Hematopoietic multipotent progenitor cell treated with erythropoietin and hydrocortisone succinate and interleukin-3 and kit ligand, for 8 days (in vitro differentiated cells): ENCODE data around the gene ILF3.

ENCODE experiments used
- DNase-seq: peaks from one replicate; pipeline ENCODE4 v3.0.0-alpha.2; 2015

The ILF3 gene

DNA sequence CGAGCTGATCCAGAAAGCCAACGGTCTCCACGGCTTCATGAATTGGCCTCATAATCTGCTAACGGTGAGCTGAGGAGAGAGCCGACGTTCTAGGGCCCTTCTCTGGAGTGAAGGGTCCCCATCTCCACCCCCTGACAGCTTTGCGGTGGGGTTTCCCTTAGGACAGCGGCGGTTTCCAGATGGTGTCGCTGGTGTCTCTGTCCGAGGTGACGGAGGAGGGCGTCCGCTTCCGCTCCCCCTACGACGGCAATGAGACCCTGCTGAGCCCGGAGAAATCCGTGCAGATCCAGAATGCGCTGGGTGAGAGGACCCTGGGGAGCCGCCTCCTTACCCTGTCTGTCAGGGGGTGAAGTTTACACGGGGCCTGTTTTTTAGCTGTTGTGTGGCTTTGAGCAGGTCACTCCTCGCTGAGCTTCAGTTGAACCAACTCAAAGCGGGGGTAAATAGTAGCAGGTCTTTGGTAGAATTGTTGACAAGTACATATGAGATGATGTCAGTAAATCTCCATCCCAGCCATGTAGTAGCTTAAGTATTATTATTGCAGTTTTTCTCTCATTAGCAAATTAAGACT lies 47.9 kb downstream of the ILF3 start:
- peak; percentile 55 for DNase-seq

DNA sequence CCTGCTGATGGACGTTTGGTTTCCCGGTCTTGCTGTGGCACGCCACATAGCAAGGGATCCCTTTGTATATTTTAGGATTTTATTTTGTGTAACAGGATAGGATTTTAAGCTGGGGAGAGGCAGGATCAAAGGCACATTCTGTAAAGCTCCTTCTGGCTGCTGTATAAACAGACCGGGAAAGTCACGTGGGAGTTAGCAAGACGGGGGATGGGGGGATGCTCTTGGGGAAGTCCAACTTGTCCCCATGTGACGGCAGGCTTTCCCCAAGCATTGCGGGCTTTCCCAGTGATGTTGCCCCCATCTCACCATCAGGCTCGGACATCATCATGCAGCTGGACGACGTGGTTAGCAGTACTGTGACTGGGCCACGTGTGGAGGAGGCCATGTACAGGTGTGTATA lies 52.8 kb downstream of the ILF3 start:
- DNase-seq = no peak

DNA sequence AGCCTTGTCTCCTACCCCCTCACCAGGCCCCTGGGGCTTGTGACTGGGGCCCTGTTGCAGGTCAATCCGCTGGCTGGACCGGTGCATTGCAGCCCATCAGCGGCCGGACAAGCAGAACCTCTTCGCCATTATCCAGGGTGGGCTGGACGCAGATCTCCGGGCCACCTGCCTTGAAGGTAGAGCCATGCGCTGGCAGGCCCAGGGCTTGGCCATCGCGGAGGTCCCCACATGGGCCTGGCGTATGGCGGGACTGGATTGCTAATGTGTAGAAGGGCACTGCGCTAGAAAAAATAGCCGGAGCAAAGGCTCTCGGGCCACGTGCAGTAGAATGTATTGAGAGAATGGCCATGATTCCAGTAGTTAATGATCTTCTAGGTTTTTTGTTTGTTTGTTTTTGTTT lies 53.3 kb downstream of the ILF3 start:
- DNase-seq = no peak

DNA sequence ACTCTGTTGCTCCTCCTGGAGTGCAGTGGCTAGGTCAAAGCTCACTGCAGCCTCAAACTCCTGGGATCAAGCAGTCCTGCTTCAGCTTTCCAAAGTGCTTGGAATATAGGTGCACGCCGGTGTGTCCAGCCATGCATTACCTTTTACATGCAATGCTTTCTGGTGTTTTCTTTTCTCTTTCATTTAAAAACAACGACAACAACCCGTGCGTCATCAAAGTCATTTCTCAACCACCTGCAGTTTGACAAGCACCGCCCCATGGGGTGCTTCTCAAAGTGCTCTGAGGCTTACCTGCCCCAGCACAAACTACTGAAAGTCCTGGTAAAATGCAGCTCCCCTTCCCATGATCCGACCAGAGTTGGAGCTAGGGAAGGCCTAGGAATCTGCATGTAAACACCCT lies 54.1 kb downstream of the ILF3 start:
- DNase-seq = no peak

DNA sequence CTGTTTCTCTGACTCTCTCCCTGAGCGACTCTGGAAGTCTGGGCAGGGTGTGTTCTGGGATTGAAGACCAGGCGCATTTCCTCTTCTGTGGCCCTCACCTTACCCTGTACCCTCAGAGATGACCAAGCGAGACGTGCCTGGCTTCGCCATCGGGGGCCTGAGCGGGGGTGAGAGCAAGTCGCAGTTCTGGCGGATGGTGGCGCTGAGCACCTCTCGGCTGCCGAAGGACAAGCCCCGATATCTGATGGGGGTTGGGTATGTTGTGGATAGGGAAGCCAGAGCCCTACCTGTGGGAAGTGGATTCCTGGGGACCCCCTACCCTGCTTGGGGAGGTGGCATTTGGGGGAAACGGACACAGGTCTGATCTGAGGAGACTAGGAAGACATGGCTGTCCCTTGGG lies 57.9 kb downstream of the ILF3 start:
- DNase-seq = no peak

DNA sequence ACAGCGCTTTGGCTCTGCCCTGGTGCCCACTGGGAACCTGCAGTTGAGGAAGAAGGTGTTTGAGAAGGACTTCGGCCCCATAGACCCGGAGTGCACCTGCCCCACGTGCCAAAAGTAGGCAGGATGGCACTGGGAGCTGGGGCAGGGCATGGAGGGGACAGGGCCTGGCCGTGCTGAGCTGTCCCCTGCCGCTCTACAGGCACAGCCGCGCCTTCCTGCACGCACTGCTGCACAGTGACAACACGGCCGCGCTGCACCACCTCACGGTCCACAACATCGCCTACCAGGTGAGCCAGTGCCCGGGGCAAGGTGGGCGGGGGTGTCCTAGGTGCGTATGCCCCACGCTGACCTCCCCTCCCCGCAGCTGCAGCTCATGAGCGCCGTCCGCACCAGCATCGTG lies 58.6 kb downstream of the ILF3 start:
- no peak for DNase-seq

DNA sequence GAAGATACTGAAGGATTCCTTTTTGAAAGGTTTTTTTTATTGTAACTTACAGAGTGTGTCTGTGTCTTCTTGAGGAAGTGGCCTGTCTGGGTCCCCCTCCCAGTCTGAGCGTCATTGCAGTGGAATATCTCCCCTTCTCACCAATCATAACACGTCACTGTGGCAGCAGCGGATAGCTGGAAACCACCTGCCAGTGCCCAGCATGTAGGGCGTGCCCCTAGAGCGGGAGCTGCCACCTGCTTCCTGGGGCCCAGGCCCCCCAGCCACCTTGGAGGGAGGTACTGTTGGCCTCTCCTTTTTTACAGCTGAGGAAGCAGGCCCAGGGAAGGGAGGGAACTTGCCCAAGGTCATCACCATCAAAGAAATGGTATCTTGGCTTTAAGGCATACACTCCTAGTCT lies 59.2 kb downstream of the ILF3 start:
- no peak for DNase-seq

DNA sequence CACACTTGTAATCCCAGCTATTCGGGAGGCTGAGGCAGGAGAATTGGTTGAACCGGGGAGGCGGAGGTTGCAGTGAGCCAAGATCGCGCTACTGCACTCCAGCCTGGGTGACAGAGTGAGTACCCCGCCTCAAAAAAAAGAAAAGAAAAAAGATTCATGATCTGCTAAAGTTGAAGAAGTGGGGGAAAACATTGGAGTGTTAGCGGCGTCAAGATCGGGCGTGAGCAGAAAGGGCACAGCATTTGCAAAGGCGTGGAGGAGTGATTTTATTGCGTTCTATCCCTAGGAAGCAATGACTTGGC lies 62.9 kb downstream of the ILF3 start:
- no peak for DNase-seq

DNA sequence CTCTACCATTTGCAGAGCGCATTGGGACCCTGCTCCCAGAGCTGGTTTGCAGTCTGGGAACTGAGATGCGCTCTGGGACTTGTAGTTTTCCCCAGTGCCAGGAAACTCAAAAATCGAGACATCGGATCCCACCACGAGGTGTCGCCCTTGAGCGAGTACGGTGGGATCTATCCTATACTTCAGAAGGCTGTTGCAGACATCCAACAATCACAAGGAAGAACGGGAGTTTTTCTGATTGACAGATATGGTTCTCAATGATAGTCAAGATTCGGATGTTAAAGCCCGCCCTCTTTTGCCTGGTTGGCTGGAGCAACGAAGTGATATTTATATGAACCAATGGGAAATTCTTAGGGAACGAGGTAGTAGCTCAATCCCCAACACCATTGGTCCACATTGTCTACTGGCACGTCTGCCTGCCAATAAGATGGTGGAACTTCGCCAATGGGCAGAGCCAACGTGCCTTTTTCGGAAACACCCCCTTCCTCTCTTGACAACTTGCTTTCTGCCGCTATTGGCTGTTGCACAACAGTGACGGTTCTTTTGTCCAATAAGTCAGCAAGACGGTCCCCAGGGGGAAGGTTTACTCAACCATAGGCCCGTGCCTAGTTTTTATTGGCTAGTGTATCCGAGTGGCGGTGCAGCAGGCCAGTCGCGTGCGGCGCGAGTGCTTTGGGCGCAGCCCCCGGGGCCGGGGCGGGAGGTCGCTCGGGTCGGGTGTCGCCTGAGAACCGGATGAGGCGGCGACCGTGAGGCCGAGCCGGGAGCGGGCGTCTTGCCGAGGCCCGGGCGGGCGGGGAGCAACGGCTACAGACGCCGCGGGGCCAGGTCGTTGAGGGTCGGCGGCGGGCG lies 63.4 kb downstream of the ILF3 start, which contains the start of gene DNM2:
Gene DNM2 (plus strand): TSS at position 724 of the 849 bp plus-strand sequence. CDS start 164 bp downstream, outside the sequence.
- DNase-seq = peak; percentile 100

DNA sequence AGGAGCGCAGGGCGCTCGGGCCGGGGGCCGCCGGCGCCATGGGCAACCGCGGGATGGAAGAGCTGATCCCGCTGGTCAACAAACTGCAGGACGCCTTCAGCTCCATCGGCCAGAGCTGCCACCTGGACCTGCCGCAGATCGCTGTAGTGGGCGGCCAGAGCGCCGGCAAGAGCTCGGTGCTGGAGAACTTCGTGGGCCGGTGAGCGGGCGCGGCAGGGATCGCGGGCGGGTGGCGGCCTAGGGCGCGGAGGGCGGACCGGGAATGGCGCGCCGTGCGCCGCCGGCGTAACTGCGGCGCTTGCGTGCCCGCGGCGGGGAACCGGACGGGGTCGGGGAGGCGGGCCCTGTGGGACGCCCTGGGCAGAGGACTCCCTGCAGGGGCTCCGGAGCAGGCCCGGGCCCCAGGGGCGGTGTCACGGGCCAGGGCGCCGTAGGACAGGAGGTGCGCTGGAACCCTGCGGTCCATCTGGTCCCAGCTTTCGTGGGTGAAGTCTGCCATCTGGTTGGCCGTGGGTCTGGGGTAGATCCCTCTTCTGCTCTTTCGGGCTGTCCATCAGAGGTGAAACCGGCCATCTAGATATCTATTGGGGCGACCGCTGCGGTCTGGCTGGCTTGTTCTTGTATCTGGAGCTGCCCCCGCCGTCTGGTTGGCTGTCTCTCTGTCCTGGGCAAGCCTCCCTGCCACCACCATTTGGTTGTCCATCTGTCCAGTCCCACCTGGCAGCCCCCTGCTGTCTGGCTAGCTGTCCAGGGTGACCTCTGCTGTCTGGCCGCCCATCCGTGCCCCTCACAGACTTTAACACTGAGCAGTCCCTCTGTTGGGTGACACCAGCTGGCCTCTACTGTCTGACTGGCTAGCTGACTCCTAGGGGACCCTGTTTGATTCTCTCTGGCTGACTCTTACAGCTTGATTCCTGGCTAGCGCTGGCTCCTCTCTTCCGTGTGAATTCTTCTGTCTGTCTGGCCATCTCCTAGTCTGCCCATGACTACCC lies 64.4 kb downstream of the ILF3 start:
- DNase-seq = peak; percentile 33

DNA sequence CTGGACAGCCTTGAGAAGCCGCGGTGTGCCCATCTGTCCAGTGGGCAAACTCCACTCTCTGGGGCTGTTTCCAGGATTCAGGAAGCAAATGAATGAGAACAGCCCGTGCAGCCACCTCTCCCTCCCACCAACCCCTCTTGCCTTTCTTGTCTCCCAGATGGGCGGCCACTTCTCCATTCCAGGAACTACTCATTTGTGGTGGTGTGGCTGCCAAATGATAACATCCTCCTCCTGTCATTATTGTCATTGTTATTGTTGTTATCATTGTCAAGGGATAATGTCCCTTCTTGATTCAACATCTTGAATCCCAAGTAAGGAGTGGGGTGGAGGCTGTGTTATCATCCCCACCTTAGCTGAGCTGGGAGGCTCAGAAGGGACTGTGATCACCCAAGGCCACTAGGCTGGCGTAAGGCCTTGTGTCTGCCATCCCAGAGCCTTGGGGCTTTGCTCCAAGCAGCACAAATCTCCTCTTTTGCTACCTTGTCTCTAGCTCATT lies 65.4 kb downstream of the ILF3 start:
- peak; percentile 97 for DNase-seq

DNA sequence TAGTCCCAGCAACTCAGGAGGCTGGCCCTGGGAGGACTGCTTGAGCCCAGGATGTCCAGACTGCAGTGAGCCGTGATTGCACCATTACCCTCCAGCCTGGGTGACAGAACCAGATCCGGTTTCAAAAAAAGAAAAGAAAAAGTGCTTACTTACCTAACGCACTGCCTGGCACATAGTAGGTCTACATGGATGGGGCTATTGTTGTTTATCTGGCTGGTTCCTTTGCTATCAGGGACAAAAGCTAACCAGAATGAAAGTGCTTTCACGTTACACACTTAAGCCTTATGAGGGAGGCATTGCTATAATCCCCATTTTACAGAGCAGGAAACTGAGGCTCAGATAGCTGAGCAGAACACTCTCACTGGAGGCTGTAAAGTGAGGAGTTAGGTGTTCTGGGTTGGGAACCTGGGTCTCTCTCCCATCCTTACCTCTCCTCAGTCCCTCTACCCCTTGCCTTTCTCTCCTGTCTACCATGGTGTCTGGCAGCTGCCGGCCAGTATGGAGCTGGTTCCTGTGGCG lies 66.5 kb downstream of the ILF3 start:
- DNase-seq = no peak

DNA sequence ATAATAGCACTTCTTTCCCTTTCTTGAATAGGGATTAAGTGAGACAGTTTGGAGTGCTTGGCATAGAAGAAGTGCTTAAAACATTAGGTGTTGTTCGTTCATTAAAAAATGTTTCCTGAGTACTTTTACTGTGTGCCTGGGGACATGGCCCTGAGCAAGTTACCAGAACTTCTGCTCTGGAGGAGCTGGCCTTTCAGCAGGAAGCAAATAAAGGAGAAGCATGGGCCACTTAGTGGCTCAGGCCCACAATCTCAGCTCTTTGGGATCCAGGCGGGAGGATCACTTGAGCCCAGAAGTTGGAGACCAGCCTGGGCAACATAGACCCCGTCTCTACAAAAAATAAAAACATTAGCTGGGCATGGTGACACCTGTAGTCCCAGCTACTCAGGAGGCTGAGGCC lies 69.4 kb downstream of the ILF3 start:
- DNase-seq = no peak

DNA sequence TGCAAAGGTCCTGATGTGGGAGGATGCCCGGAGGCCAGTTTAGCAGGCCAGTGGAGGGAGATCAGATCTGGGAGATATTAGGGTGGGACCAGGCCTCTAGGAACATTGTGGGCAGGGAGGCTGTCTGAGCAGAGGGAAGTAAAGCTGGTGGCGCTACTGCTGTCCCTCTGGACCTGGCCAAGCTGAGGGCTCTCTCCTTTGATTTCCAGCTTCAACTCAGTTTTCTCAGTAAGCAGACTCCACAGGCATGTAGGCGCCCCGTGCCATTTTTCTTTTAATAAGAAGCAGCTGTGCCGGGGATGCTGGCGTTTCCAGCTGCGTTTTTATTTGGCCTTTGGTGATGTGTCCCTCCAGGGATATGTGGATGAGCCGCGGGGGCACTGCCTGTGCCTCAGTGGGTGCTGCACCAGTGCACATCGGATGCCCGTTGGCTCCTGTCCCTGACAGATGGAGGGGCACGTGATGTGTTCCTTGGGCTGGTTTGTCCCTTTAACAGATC lies 70.5 kb downstream of the ILF3 start:
- DNase-seq = no peak

DNA sequence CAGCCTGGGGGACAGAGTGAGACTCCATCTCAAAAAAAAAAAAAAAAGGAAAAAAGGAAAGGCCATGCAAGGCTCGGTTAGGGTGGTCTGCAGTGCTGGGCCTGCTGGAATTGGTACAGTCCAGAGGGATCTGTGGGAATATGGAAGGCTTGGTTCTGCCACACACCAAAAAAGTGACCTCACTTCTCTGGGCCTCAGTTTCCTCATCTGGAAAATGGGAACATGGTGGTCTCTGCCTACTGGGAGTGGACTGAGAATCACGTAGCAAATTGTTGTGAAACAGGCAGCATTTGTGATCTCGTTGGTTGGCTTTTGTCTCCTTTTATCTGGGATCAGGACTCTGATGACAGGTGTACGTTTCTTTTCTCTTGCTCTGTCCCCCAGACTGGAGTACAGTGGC lies 71.3 kb downstream of the ILF3 start:
- DNase-seq = no peak

DNA sequence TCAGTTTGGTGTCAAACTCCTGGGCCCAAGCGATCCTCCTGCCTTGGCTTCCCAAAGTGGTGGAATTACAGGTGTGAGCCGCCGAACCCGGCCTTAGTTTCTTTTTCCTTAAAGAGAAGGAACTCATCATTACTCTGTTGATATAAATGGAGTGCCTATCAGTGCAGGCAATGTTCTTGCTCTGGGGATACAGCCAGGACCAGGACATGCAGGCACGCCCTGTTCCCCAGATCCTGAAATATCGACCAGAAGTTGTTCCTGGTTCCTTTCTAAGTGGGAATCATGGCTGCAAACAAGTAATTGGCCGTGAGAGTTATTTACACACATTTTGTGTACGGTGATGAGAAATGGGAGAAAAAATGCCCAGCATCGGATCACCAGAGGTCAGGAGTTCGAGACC lies 72.1 kb downstream of the ILF3 start:
- no peak for DNase-seq

DNA sequence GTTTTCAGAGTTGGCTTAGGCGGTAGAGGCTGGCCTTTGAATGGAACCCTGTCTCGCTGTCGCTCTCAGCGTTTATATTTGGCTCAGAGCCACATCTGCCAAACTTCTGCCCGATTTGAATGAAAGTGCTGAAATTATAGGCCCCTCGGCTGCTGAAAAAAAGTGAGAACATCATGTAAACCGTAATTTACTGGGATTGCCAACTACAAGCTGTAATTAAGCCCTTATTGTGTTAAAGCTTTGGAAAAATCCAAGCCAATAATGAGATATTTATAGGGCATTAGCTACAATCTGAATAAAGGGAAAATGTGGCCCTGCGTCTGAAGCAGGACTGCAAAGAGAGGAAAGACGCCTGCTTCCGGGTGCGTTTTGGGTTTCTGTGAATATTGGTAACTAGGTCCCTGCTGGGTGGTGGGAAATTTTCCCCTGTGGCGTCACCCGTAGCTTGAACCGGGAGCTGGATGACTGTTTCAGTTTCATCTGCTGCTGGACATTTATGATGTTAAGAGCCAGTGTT lies 73.6 kb downstream of the ILF3 start:
- no peak for DNase-seq

DNA sequence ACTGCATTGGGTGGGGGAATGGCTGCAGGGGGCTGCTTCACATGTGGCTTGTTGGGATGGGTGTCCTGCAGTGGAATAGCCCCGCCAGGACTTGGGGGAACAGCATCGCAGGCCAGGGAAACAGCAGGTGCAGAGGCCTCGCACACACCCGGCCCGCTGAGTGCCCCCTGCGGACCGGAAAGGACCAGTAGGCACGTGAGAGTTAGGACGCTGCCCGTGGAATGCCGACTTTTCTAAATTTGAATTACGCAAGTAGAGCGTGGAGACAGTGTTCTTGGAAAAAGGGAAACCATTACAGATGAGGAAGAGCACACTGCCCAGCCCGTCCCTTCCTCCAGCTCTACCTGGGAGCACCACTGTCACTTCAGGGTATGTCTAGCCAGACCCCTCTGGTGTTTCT lies 75.3 kb downstream of the ILF3 start:
- no peak for DNase-seq

DNA sequence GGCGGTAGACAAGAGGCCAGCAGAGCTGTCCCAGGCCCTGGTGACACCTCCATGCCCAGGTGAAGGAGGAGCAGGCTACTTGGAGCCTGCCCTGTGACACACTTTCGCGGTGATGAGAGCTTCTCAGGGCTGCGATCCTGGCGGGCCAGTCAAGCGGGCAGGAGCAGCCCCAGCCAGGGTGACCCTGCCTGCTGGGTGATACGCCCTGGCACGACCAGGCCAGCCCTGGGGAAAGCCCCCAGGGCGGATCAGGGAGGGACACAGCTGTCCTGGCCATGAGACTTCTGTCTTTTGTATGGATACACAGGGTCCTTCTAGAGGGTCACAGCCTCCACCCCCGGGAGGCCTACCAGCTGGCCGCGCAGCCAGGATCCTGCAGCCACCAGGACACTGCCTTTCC lies 76.8 kb downstream of the ILF3 start:
- DNase-seq = no peak

DNA sequence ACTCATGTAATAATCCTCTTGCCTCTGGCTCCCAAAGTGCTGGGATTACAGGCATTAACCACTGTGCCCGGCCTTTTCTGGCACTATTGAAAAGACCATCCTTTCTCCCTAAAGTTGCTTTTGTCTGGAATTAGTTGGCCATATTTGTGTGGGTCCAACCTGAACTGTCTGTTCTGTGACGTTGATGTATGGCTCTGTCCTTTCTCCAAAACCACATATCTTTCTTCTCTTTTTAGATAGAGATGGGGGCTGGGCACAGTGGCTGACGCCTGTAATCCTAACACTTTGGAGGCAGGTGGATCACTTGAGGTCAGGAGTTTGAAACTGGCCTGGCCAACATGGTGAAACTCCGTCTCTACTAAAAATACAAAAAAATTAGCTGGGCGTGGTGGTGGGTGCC lies 81.6 kb downstream of the ILF3 start:
- no peak for DNase-seq

DNA sequence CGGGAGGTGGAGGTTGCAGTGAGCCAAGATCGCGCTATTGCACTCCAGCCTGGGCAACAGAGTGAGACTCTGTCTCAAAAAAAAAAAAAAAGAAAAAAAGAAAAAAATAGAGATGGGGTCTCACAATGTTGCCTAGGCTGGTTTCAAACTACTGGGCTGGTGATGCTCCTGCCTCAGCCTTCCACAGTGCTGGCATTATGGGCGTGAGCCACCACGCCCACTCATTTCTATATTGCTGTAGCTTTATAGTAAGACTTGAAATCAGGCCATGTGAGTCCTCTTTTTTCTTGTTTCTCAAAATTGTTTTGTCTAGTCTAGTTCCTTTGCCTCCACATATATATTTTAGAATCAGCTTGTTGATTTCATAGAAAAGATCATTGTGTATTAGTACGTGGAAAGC lies 82.0 kb downstream of the ILF3 start:
- DNase-seq = no peak

DNA sequence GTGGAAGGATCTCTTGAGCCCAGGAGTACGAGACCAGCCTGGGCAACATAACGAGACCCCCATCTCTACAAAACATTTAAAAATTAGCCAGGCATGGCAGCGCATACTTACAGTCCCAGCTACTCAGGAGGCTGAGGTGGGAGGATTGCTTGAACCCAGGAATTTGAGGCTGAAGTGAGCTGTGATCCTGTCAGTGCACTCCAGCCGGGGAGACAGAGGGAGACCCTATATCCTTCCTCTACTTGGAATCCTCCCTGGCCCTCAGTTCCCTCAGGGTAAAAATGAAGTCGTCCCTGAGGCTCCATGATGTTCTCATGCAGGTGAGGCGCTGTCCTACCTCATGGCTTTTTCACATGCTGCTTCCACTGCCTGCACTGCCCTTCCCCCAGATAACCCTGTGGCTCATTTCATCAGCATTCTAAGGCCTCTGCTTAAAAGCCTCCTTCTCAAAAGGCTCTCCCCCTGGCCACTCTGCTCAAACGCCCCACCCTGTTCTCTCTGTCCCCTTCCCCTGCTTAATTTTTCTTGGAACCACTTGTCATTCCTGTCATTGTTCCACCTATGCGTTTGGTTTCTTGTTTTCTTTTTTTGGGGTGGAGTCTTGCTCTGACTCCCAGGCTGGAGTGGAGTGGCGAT lies 82.9 kb downstream of the ILF3 start:
- no peak for DNase-seq
